ENCODE data around the gene MX2. TPM values are rescaled to one million over a fixed set of nuclear protein-coding genes. Genes with fewer than 3 reads are reported as not detected.

Gene MX2
- total and polyA plus RNA-seq, 10 of the 15 experiments (the other 5 are each of a cell fraction or from before 2014, with no cell fraction given), result 10.5 to 167 (median 46.1) TPM

- no peak overlapping the region for H2AFZ ChIP-seq (ENCODE audit: control insufficient read depth, low read depth, low read length)
- H3K36me3 ChIP-seq (ENCODE audit: control insufficient read depth in 2 of 2, insufficient read depth in 2 of 2, low read length in 1 of 2), result no peaks in the 10 kb centered on the region
- no peaks in the 10 kb centered on the region for H4K20me1 ChIP-seq (ENCODE audit: control insufficient read depth, insufficient read depth)
- ChIA-PET SMC1A (ENCODE audit: uncharacterized antibody, unreplicated experiment) (interaction anchor here (1.0 to 4.9 kb wide), 4 partner anchors 12 to 75 kb away, joined by 4 to 34 read pairs (median 15); no protein-coding TSS in a partner anchor), CTCF (interaction anchor here (1.2 to 9.1 kb wide), 2 partner anchors 13 to 74 kb away, joined by 3 to 63 read pairs; no protein-coding TSS in a partner anchor), RAD21 (ENCODE audit: unreplicated experiment) (interaction anchor here (2.3 to 2.7 kb wide), 2 partner anchors 54 to 74 kb away, joined by 7 to 15 read pairs; no protein-coding TSS in a partner anchor), POLR2A (no interaction called here)
- H3K79me2 ChIP-seq (ENCODE audit: control insufficient read depth, insufficient read depth, low read length), result no peaks in the 10 kb centered on the region
- H3K27me3 ChIP-seq (replicated peaks in 1 of 2; ENCODE audit: control insufficient read depth in 2 of 2, insufficient read depth in 2 of 2, low read length in 1 of 2), result no peaks in the 10 kb centered on the region
- no peak for DNase-seq (ENCODE audit: low read depth, low spot score)
- H3K4me1 ChIP-seq (ENCODE audit: control insufficient read depth, insufficient read depth, low read length), result peaks cover 7% of the 10 kb centered on the region
- no peak overlapping the region for H3K4me2 ChIP-seq (ENCODE audit: control insufficient read depth, insufficient read depth)
- 69% methylated on average over 8 of the region's 8 CpGs for WGBS (ENCODE audit: insufficient coverage, insufficient replicate concordance, low lambda C conversion rate, missing lambda C conversion rate)
- FAIRE-seq, result no peak
- H3K9ac ChIP-seq (ENCODE audit: control insufficient read depth, insufficient read depth, low read length), result no peak overlapping the region
- in situ Hi-C loops (cut with MboI) (no loop called here), intact Hi-C loops (cut with micrococcal nuclease; ENCODE audit: unreplicated experiment) (no loop called here)
- H3K4me3 ChIP-seq, result no peak overlapping the region
- no peak for TF ChIP-seq CREB1 (IDR thresholded peaks at IDR 0.05; ENCODE audit: low read depth)
- no peak for TF ChIP-seq SIN3A (IDR thresholded peaks at IDR 0.05; ENCODE audit: low read depth, low read length)
- TF ChIP-seq RUNX3 (IDR thresholded peaks at IDR 0.05; ENCODE audit: low read length), result no peak
- TF ChIP-seq ETV6 (conservative IDR thresholded peaks at IDR 0.05 in 1 of 2, IDR thresholded peaks at IDR 0.05 in 1 of 2; ENCODE audit: borderline replicate concordance in 1 of 2, low read depth in 1 of 2), result no peak
- no peak for TF ChIP-seq TCF12 (IDR thresholded peaks at IDR 0.05; ENCODE audit: low read depth, low read length)
- TF ChIP-seq SIX5 (IDR thresholded peaks at IDR 0.05; ENCODE audit: low read depth, low read length, severe bottlenecking), result no peak
- no peak for TF ChIP-seq SREBF2 (IDR thresholded peaks at IDR 0.05; ENCODE audit: low read length)
- TF ChIP-seq, protein P1, sequence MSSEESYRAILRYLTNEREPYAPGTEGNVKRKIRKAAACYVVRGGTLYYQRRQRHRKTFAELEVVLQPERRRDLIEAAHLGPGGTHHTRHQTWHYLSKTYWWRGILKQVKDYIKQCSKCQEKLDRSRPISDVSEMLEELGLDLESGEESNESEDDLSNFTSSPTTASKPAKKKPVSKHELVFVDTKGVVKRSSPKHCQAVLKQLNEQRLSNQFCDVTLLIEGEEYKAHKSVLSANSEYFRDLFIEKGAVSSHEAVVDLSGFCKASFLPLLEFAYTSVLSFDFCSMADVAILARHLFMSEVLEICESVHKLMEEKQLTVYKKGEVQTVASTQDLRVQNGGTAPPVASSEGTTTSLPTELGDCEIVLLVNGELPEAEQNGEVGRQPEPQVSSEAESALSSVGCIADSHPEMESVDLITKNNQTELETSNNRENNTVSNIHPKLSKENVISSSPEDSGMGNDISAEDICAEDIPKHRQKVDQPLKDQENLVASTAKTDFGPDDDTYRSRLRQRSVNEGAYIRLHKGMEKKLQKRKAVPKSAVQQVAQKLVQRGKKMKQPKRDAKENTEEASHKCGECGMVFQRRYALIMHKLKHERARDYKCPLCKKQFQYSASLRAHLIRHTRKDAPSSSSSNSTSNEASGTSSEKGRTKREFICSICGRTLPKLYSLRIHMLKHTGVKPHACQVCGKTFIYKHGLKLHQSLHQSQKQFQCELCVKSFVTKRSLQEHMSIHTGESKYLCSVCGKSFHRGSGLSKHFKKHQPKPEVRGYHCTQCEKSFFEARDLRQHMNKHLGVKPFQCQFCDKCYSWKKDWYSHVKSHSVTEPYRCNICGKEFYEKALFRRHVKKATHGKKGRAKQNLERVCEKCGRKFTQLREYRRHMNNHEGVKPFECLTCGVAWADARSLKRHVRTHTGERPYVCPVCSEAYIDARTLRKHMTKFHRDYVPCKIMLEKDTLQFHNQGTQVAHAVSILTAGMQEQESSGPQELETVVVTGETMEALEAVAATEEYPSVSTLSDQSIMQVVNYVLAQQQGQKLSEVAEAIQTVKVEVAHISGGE (CRISPR knock-in tag; IDR thresholded peaks at IDR 0.05), result no peak
- no peak for TF ChIP-seq WRNIP1 (IDR thresholded peaks at IDR 0.05; ENCODE audit: borderline replicate concordance, low read depth, low read length)
- TF ChIP-seq CHD2 (IDR thresholded peaks at IDR 0.05; ENCODE audit: borderline replicate concordance, low read depth, low read length), result no peak
- TF ChIP-seq EP300 (IDR thresholded peaks at IDR 0.05; ENCODE audit: borderline replicate concordance in 1 of 2, control insufficient read depth in 1 of 2, low read depth in 2 of 2, low read length in 2 of 2), result no peak
- no peak for TF ChIP-seq SPI1 (IDR thresholded peaks at IDR 0.05; ENCODE audit: borderline replicate concordance, insufficient read depth, low read depth, low read length)
- TF ChIP-seq TARDBP (IDR thresholded peaks at IDR 0.05; ENCODE audit: borderline replicate concordance), result no peak
- H3K27ac ChIP-seq (ENCODE audit: control insufficient read depth, insufficient read depth), result no peak overlapping the region
- ATAC-seq, result no peak
- BruUV-seq (replicated peaks), result no TSS peak
- no peaks in the 10 kb centered on the region for H3K9me3 ChIP-seq (replicated peaks; ENCODE audit: control insufficient read depth, insufficient read depth, low read length)
These were observed 4.3 kb upstream of the MX2 start for GRCh38 chr21:41357546-41357945.

All from GM12878 (cell line).